Measurements from ENCODE around the gene PHOX2A. TPM values are rescaled to one million over a fixed set of nuclear protein-coding genes. Genes with fewer than 3 reads are reported as not detected.
"Not testable (repeated sequence)": the region's sequence is repeated elsewhere in the genome, so short reads cannot be mapped to it uniquely, and the experiment has no call there.

The PHOX2A gene
- total RNA-seq, 1 donor from 2014 or later, result not detected

- DNase-seq (ENCODE audit: low read depth), result peak; percentile 85
Observed at GRCh38 chr11:72223615-72224563, 20.1 kb downstream of the PHOX2A start.

GRCh38 chr11:72222907-72223614 is 20.9 kb downstream of the PHOX2A start:
- peak; percentile 95 for DNase-seq (ENCODE audit: low read depth)

GRCh38 chr11:72222106-72222891 is 21.7 kb downstream of the PHOX2A start:
- no peak for DNase-seq (ENCODE audit: low read depth)

DNA sequence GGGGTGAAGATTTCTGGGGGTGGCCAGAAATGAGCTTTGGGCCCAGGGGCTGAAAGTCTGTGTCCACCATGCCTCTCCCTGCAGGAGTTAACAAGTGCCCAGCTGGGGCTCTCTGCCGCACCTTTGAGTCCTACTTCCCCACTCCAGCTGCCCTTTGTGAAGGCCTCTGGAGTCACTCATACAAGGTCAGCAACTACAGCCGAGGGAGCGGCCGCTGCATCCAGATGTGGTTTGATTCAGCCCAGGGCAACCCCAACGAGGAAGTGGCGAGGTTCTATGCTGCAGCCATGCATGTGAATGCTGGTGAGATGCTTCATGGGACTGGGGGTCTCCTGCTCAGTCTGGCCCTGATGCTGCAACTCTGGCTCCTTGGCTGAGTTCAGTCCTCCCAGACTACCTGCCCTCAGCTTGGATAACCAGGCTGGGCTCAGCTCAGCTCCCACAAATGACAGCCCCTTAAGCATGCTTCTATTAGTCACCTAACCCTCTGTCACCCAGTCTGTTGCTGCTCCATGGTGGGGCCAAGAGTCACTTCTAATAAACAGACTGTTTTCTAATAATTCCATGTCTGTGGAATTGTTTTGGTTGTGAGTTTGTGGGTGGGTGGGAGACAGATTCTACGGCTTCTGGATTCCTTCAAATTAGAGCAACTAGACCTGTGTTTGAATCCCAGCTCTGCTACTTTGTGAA is 22.4 kb downstream of the PHOX2A start:
- no peak for DNase-seq (ENCODE audit: low read depth)

DNA sequence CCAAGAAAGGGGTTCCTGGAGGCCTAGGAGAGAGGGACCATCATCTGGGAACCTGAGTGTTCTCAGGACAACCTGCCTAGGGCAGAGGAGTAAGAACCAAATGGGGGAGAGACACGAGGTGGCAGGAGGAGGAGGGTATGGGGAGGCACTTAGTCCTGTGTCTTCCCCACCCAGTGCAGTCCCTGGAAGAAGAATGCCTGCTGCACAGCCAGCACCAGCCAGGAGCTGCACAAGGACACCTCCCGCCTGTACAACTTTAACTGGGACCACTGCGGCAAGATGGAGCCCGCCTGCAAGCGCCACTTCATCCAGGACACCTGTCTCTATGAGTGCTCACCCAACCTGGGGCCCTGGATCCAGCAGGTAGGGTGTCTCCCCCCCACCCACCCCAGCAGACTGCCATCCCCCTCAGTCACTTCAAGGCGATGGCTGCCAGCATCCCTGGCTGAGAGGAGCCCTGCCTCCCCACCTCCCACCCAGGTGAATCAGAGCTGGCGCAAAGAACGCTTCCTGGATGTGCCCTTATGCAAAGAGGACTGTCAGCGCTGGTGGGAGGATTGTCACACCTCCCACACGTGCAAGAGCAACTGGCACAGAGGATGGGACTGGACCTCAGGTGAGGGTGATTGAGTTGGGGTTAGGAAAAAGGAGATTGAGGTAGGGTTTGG is 23.1 kb downstream of the PHOX2A start:
- no peak for DNase-seq (ENCODE audit: low read depth)

DNA sequence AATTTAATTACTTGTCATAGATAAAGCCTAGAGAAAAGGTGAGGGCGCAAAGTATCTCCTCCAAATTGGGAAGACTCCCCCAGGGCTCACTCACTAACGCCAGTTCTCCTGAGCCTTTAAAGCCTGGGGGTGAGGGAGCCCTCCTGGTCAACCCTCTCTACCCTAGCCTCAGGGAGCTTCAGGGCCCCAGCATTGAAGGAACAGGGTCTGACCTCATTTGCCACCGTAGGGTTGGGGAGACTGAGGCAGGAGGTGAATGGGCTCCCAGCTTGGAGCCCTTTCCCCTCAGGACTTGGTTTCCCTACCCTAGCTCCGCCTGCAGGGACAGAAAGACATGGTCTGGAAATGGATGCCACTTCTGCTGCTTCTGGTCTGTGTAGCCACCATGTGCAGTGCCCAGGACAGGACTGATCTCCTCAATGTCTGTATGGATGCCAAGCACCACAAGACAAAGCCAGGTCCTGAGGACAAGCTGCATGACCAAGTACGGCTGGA is 25.7 kb downstream of the PHOX2A start:
- DNase-seq (ENCODE audit: low read depth), result no peak

DNA sequence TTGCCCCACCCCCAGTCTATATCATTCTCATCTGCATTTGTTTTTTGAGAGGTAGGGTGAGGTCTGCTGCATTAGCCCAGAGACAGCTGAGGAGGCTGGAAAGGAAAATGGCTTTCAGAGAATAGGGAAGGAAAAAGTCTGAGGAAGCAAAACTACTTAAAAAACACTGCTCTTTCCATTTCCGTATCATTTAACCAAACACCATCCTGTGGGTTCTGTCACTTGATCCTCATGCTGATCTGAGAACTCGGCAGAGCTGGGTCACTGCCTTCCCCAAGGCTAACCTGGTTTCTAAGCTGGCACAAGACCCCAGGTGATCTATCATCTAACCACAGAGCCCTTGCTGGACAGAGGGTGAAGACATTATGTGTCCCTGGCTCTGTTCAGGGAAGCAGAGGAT is 26.1 kb downstream of the PHOX2A start:
- DNase-seq (ENCODE audit: low read depth), result no peak

DNA sequence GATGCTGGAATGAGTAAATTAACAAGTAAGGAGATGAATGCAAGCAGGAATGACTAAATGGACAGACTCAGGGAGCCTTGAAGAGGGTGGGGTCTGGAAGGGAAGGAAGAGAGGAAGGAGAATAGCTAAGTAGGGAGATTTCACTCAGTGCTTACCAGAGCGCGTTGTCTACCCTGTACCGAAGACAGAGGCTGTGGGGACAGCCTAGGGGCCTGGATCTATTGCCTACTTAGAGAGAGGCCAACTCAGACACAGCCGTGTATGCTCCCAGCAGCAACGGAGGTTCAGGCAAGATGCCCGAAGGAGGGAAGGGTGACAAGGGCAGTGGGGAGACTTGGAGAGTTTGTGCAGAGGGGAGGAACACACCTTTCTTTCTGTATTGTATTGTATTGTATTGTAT is 27.3 kb downstream of the PHOX2A start, which contains the start of gene FOLR2:
FOLR2 (plus strand) TSS at position 157 of the 400 bp plus-strand sequence. CDS start 1,791 bp downstream, outside the sequence.
- no peak for DNase-seq (ENCODE audit: low read depth)

DNA sequence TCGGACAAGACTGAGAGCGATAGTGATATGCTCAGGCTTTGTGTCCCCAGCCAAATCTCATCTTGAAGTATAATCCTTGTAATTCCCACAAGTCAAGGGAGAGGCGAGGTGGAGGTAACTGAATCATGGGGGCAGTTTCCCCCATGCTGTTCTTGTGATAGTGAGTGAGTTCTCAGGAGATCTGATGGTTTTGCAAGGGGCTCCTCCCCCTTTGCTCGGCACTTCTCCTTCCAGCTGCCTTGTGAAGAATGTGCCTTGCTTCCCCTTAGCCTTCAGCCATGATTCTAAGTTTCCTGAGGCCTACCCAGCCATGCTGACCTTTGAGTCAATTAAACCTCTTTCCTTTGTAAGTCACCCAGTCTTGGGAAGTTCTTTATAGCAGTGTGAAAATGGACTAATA is 34.9 kb downstream of the PHOX2A start:
- DNase-seq (ENCODE audit: low read depth), result no peak

- DNase-seq (ENCODE audit: low read depth), result no peak
Observed at GRCh38 chr11:72208281-72208680, 35.7 kb downstream of the PHOX2A start.

GRCh38 chr11:72206794-72207193 is 37.2 kb downstream of the PHOX2A start:
- not testable (repeated sequence) for DNase-seq (ENCODE audit: low read depth)

- no peak for DNase-seq (ENCODE audit: low read depth)
Observed at GRCh38 chr11:72204886-72205285, 39.1 kb downstream of the PHOX2A start.

- DNase-seq (ENCODE audit: low read depth), result no peak
Observed at GRCh38 chr11:72203163-72203562, 40.8 kb downstream of the PHOX2A start.

GRCh38 chr11:72202571-72202970 is 41.4 kb downstream of the PHOX2A start:
- DNase-seq (ENCODE audit: low read depth), result no peak

- DNase-seq (ENCODE audit: low read depth), result not testable (repeated sequence)
Observed at GRCh38 chr11:72201445-72201844, 42.5 kb downstream of the PHOX2A start.

DNA sequence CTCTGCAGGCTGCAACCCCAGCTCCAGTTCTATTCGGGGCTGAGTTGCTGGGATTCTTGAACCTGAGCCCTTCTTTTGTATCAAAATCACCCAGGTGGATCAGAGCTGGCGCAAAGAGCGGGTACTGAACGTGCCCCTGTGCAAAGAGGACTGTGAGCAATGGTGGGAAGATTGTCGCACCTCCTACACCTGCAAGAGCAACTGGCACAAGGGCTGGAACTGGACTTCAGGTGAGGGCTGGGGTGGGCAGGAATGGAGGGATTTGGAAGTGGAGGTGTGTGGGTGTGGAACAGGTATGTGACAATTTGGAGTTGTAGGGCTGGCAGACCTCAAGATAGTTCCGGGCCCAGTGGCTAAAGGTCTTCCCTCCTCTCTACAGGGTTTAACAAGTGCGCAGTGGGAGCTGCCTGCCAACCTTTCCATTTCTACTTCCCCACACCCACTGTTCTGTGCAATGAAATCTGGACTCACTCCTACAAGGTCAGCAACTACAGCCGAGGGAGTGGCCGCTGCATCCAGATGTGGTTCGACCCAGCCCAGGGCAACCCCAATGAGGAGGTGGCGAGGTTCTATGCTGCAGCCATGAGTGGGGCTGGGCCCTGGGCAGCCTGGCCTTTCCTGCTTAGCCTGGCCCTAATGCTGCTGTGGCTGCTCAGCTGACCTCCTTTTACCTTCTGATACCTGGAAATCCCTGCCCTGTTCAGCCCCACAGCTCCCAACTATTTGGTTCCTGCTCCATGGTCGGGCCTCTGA is 48.3 kb downstream of the PHOX2A start:
- no peak for DNase-seq (ENCODE audit: low read depth)

GRCh38 chr11:72191961-72192381 is 52.0 kb downstream of the PHOX2A start, which contains the start of gene FOLR1:
FOLR1 (plus strand) TSS chr11:72192140; CDS start chr11:72192174, 34 bp downstream.
- peak; percentile 92 for DNase-seq (ENCODE audit: low read depth)

GRCh38 chr11:72190631-72191071 is 53.3 kb downstream of the PHOX2A start:
- DNase-seq (ENCODE audit: low read depth), result peak; percentile 77

Measured in myocyte (in vitro differentiated cells).